Measurements from ENCODE around the gene CNDP1.
A peak's percentile ranks its signal among the peaks of the same experiment; 100 is the strongest.
"Not testable (repeated sequence)": the region's sequence is repeated elsewhere in the genome, so short reads cannot be mapped to it uniquely, and the experiment has no call there.

The CNDP1 gene

DNA sequence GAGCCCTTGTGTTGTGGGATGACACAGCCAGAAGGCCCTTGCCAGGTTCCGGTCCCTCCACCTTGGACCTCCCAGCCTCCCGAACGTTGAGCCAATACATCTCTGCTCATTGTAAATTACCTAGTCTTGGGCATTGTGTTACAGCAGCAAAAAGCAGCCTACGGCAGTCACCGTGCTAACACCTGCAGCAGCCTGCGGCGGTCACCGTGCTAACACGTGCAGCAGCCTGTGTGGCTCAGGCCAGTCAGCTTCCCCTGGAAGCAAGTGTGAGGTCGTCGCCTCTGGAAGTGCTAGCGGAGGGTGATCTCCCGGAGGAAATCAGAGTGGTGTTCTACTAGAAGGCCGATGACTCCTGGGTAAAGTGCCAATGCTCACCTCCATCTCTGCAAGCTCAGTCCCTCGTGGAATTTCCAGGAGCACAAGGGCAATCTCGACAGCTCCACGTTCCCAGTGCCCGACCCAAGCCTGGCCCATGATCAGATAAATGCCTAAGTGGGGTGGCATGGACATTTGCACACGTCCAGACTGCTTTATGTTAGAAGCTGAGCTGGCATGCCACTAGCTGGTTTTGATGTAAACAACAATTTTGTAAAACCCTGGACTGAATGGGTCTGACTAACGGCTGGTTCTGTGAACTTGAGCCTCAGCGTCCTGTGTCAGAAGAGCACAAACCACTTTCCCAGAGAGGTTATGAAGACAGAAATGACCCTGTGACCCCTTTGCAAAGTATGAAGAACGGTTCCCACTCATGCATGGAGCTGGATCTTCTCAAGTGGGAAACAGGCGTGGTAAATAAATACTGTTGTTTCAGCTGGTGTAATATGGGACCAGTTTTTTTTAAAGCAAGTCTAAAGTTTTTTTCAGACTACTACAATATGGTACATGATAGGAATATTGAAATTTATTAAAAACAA, 11.4 kb upstream of the CNDP1 start:
- no peak for DNase-seq

DNA sequence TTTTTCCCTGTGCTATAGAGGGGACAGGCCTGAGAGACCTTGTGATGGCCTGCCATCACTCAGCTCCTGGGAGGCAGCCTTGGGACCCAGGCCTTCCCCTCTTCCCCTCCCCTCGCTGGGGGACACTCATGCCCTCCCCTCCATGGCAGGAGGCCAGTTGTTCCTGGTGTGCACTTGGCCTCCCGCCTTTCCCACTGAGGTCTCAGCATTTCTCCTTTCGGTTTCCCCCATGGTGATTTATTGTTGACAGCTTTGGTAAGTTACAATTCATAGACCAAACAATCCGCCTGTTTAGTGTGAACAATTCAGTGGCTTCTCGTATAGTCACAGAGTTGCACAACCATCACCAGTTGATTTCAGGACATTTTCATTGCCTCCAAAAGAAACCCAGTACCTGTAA, 10.2 kb upstream of the CNDP1 start:
- peak in 3 of 4 experiments; percentile 18 to 38 (median 33) for DNase-seq

DNA sequence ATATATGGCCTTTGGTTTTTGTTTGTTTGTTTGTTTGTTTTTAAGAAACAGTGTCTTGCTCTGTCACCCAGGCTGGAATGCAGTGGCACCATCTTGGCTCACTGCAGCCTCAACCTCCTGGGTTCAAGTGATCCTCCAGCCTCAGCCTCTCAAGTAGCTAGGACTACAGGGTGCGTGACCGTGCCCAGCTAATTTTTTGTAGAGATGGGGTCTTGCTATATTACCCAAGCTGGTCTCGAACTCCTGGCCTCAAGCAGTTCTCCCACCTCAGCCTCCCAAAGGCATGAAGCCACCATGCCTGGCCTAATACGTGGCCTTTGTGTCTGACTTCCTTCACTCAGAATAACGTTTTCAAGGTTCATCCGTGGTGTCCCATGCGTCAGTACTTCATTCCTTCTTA, 9.4 kb upstream of the CNDP1 start:
- DNase-seq: not testable (repeated sequence)

DNA sequence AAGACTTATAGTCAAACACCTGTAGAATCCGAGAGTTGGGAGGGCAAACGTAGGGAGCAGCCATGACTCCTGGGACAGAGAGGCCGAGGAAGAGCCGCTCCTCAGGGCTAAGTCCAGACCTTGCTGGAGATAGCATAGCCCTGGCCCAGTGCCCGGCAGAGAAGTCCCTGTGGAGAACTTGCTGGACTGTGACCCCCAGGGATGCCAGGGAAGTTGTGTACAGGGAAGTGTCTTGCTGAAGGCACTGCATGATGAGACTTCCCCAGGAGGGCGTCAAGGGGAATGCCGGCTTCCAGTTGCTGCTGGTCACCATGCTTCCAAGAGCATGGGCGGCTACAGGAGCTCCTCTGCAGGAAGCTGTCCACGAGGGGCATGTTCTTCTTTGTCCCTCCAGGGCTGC, 8.6 kb upstream of the CNDP1 start:
- DNase-seq: no peak

DNA sequence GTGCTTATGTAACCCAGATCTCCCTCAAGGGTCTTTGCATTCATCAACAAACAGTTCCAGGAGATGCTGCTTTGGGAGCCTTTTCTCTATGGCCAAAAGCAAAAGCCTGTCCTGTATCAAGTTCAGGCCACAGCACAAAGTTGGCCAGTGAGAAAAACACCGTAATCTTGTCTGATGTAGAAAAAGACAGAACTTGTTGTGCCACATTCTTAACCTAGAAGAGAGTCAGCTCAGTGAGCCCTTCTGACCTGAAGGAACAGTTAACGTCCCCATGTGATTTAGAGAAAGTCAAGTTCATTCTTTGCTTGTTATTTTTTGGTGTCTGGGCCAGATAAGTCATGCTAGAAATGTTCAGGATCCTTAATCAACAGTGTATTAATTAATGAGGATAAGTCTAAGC, 7.8 kb upstream of the CNDP1 start:
- DNase-seq: no peak

DNA sequence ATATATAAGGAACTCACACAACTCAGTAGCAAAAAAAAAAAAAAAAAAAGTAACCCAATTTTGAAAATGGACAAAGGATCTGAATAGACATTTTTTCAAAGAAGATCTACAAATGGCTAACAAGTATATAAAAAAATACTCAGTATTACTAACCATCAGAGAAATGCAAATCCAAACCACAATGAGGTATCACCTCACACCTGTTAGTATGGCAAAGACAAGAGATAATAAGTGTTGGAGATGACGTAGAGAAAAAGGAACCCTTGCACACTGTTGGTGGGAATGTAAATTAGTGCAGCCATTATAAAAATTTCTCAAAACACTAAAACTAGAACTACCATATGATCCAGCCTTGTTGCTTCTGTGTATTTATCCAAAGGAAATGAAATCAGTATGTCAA, 5.8 kb upstream of the CNDP1 start:
- no peak for DNase-seq

DNA sequence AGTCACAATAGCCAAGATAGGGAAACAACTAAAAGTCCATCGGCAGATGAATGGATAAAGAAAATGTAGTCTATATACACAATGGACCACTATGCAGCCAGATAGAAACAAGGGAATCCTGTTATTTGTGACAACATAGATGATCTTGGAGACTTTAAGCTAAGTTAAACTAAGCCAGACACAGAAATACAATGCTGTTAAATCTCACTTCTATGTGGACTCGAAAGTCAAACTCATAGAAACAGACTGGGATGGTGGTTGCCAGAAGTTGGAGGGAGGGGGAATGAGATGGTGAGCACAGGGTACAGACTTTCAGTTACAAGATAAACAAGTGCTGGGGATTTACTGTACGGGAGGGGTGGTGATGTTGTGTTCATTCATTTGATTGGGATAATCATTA, 5.4 kb upstream of the CNDP1 start:
- DNase-seq: no peak

DNA sequence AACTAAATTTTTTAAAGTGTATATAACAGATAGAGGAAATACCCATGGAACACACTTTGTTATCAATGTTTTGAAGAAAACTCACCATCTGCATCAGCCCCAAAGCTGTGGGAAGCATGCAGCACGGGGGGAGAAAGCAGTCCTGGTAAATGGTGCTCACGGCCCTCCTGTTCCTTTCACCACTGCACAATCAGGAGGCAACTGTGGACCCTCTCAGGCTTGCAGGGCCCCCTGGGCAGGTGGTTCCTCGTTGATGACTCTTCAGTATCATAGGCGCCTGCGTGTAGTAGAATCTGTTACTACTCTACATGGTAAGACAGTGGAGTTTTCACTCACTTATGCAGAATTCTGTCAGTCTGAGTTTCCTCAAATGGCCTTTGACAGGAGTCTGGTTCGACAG, 4.9 kb upstream of the CNDP1 start:
- no peak for DNase-seq

DNA sequence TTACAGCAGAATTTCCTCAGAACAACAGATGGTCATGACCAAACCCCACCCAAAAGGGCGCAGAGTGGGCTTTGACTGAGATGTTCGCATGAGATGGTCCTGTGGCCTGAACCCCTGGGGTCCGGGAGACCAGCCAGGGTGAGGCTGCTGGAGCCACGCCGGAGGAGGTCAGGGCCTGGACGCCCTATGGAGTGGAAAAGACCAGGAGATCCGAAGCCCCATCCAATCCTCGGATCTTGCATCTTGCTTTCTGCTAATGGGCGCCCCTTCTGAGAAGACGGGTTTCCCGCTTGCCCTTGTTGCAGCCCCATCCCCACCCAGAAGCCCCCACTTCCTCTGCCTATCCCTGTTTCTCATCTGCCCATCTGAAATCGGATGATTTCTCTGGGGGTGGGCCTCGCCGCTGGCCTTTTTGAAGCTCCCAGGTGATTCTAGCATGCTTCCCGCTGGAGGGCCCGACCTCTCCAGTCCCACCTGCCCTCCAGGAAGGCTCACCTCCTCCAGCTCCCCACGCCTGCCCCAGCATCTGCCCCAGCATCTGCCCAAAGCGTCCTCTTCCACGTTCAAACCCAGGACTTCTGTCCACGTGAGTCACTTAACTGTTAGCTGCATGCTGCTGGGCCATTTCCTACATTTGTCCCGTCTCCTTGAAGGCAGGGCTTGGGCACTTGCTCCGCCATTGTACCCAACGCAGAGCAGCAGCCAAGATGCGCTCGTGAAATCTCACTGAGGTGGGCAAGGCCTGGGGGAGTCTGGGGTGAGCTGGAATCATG, 4.3 kb upstream of the CNDP1 start:
- no peak for DNase-seq

DNA sequence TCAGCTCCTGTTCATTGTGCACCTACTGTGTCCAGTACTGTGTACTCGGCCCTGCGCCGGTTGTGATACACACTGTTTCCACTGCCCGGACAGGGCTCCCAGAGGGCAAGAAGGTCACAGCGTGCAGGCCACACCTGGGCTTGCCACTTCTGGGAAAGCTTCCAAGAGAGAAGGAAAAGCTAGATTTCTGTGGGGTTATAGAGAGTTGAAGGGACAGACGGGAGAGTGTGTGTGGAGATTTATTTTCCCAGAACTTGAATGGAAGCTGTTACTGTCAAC, 3.8 kb upstream of the CNDP1 start:
- DNase-seq: no peak

DNA sequence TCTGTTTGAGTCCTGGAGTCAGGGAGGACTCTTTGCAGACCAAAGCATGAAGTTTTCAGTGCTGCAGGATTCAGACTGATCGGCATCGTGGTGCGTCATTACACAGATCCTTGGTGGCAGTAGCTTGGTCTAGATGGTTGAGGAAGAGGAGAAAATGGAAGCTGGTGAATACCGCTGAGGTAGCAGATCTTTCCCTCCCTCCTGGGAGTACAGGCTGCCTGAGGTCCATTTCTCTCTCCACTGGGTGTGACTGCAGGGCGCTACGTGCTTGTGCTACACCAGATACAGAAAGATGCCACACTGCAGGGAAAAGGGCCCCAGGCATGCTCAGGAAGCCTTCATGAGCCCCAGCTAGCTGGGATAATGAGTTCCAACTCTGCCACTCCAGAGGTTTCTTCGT, 3.3 kb upstream of the CNDP1 start:
- no peak for DNase-seq

DNA sequence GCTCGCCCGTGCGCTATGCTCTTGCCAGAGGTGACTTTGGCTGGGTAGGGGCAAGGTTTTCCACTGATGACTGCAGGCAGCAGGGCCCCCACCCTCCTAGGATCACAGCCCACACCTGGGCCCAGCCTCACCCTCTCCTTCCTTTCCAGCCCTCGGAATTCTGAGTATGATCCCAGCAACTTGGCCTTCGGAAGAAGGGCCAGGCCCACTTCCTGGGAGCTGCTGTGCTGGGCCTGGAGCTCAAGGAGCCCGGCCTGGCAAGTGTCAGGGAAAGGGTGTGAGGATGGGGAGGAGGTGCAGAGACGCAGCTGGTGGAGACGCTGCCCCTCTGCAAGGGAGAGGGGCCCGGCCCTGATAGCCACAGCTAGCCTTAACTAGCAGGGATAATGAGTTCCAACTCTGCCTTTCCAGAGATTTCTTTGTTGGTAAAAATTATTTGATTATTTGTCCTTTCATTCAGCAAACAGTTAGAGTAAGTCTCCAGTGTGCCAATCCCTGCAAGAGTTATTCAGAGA, 1.7 kb upstream of the CNDP1 start:
- no peak for DNase-seq

DNA sequence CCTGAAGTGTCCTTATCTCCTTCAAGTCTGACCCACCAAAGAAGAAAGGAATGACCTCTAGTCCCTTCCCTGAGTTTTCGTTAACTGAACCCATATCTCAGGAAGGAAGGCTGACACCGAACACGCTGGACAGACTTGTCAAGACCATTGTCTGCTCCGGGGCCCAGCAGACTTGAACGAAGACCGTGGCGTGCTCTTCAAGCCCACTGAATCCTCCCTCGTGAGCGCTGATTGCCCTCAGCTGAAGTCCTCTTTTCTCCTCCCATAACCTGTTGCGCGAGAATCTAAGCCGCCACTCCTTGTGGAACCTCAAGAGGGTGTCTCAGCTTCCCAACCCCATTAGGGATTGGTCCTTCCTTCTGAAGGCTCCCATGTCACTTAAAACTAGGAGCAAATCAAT, 634 bp upstream of the CNDP1 start:
- no peak for DNase-seq

DNA sequence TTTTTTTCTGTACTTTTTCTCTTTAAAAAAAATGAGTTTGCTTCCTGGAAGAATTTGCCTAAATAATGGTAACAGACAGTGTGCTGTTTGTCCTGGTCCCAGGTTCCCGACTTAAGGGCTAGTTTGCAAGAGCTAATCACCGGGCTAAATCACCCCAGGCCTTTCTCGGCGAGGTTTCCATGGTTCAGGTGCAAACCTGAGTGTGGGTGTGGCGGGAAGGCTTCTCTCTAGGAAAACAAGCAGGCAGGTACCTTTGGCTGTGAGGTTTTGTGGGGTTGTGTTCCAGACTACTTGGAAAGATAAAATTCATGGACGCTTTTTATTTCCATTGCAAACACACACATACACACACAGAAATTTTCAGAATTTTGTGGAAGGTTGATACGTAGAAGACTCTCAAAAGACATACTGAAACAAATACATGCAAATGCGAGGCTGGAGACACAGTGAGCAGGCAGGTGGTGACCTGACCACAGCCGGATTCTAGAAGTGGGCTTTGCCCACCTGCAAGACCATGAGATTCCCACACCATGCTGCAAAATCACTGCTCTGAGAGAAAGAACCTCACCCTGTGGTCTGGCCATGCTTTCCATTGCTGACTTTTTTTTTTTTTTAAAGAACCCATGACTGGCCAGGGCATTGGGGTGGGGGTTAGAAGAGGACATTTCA, 815 bp downstream of the CNDP1 start:
- no peak for DNase-seq

DNA sequence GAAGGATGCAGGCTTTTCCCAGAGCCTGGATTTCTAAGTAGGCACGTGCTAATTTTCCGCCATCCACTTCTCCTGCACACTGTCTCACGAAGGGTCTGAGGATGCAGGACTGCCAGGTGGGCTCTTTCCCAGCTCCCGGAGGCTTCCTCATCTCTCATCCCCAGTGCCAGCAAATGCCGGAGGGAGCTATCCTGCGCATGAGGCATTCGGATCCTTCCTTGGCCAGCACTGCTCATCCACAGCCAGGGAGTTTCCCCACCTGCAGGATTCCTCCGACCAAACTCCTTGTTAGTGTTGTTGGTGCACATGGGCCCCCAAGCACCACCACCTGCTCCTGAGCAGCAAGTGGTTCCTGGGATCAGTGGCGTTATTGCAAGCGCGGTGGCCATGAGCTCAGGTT, 5.0 kb downstream of the CNDP1 start:
- DNase-seq: no peak

DNA sequence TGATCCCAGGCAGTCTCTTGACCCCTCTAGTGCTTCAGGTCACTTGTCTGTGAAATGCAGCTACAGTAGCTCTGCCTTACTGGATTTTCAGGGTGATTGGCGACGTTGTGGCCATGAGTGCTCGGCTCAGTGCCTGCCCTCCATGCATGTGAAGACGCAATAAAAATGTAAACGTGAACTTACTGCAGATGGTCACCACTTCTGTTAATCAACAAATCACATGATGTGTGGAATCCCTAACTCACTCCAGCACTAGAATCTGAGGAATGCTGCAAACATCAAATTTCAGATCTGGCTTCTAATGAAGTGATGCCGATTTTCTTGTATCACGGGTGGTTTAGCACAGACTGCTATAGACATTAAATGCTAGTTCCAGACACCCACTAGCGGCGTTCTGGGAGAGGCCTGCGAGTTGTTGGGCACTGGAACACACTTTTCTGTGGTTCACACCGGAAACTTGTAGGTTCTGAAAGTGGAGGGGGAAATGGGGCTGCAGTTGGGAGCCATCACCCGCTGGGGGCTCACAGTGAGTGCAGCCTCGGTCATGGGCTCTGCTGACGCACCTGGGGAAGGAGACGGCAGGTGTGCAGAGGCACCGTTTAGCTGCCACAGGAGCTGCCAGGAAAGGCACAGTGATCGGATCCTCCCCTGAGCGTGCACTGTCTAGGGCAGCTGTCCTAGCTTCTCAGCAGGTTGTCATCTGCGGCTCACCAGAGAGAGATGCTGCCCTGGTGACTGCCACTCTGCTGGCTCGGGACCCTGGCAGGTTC, 6.5 kb downstream of the CNDP1 start:
- DNase-seq: no peak

DNA sequence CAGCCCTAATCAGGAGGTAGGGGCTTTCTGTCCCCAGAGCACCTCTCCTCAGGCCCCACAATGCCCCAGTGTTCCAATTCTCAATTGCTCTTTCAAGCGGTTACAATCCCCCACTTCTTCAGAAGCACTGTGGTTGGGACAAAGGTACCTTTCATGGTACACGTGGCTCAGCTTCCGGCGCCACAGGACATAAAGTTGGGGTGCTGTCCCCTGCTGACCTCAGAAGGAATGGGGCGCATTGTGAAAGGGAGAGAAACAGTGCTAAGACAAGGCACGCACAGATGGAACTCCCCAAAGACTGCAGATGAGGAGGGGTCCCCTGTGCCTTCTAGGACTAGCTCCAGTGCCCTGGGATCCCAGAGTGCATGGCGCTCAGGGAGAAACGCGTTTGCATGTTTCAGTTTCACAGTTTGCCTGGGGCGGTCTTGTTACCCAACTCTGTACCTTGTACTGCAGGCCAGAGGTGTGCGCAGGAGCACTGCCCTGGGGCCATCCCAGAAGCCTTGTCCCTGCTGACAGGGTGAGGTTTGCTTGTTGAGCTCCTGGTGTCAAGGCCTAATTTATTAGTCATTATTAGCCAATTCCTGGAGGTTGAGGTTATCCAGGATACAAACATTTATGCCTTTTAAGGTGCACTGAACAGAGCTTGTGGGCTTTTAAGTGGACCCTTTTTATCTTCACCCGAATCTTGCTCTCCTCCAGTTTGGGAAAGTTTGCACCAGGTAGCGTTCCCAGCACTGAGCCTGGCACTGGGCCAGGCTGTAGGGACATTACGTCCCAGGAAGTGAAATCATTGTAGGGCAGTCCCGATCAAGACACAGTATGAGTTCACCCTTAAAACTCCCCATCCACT, 7.6 kb downstream of the CNDP1 start:
- DNase-seq: no peak

DNA sequence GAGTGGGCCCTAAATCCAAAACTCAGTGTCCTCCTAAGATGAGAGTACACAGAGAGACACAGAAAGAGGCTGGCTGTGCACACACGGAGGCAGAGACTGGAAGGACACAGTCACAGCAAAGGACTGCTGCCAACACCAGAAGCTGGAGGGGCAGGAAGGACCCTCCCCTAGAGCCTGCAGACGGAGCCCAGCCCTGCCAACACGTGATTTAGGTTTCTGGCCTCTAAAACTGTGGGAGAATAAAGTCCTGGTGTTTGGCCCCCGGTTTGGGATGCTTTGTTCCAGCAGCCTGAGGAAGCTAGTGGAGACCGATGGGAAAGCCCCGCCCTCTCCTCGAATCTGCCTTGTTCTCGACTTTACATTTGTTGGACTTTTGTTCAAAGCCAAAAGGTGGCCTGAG, 10.6 kb downstream of the CNDP1 start:
- DNase-seq: no peak

DNA sequence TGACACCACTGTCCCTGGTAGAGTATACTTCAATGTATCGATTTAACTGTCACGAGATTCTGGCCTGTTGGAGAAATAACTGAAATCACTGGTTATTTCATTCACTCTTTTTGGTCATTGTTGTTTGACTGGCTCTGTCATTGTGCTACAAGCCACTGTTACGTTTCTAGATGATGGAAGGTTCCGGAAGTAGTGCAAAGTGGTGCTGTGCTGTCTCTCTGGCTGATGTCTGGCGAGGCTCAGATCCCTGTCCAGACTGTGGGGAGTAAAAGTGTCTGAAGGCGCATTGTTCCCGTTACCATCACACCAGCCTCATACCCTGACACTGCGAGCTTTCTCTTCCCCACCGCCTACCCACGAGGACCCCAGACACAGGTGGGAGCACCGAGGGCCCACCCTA, 11.7 kb downstream of the CNDP1 start:
- no peak for DNase-seq

DNA sequence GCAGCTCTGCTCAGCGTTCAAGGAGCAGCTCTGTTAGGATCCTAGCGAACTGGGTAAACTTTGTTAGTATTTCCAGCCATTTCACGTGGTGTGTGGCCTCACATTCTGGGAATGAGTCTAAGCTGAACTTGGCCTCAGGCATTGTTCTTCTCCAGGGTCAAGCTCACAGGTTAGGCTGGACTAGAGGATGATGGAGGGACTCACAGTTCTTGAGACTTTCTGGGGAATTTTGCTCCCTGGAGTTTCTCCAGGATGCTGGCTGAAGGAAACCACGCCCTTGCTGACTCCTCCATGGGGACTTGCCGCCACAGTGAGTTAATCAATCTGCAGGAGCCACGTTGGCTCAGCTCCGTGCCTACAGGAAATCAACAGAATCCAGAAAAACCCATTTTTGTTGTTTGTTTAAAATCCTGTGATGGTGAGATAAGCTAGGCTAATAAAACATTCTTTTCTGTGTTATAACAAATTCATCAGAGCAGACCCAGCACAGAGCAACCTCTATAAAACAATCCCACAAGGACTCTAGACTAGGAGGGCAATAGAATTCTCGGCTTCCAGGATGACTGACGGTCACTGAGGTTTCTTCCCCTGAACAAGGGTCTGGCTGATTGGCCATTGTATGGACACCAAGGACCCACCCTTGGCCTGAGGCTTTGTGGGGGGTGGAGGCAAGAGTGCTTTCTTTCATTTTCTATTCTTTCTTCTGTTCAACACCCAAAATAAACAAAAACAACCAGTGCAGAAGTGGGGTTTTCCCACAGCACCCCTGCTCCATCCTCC, 12.6 kb downstream of the CNDP1 start:
- no peak for DNase-seq

DNA sequence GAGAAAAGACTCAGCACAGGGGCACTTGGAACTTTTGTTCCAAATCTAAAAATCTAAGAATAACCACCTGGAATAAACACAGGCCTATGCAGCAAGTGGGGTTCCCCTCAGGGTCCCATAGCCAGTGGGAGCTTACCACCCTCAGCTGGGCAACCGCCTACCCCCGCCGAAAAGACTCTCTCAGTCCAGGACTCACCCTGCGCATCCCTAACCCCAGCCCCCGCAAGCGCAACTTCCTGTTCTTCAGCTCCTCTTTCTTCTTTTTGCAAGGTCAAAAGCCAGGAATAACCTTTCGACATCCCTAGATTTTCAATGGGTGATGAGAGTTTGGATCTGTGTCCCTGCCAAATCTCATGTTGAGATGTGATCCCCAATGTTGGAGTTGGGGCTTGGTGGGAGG, 13.6 kb downstream of the CNDP1 start:
- DNase-seq: peak in 1 of 4 experiments; percentile 13

Data from suppressor macrophage (primary cell).